GM12878 (cell line): Measurements from ENCODE around the gene XRCC4. TPM values are rescaled to one million over a fixed set of nuclear protein-coding genes. Genes with fewer than 3 reads are reported as not detected.

ENCODE experiments used
- ATAC-seq: fragments of 200-7000 bp; cut with Tn5 transposase; 3 replicates; pipeline ENCODE4 v1.9.1; 2020; ENCODE audit warnings: mild to moderate bottlenecking, moderate library complexity
- BruUV-seq: library from RNA; stranded (reverse); fragments of 400-500 nt; replicated peaks from 2 replicates; lab custom pipeline; 2021; lab: Mats Ljungman, UMichigan
- CTCF ChIA-PET: fragments of 300-600 bp; sonication (Branson Sonifier 250); formaldehyde crosslinking; extraction: SDS; loops from one replicate; lab custom pipeline; 2021; ENCODE audit warnings: inconsistent platforms; lab: Yijun Ruan, JAX
- POLR2A ChIA-PET: fragments of 350-600 bp; formaldehyde crosslinking; extraction: SDS; loops from one replicate; lab custom pipeline; 2021; ENCODE audit warnings: inconsistent platforms; lab: Charles Lee
- RAD21 ChIA-PET: fragments of 300-600 bp; sonication (Branson Sonifier 250); formaldehyde crosslinking; loops from one replicate; lab custom pipeline; 2023; ENCODE audit warnings: antibody characterized with exemption; ENCODE audit not compliant: unreplicated experiment; lab: Charles Lee
- SMC1A ChIA-PET: fragments of 300-600 bp; sonication (Branson Sonifier 250); formaldehyde crosslinking; loops from one replicate; lab custom pipeline; 2023; ENCODE audit not compliant: unreplicated experiment, uncharacterized antibody; lab: Charles Lee
- DNase-seq: peaks from one replicate; pipeline ENCODE4 v3.0.0-alpha.2; 2011; ENCODE audit warnings: low read depth, low spot score
- FAIRE-seq: peaks from 3 replicates; lab custom pipeline; 2011; peaks lifted over from hg19 to GRCh38; lab: Jason Lieb, UNC
- H2AFZ ChIP-seq: 2 replicates; pipeline ENCODE4 v1.6.0; 2011; ENCODE audit warnings: low read depth, low read length, control low read depth; ENCODE audit not compliant: control insufficient read depth
- H3K27ac ChIP-seq: 2 replicates; pipeline ENCODE4 v1.5.1; 2011; ENCODE audit warnings: control low read depth; ENCODE audit not compliant: control insufficient read depth, insufficient read depth
- H3K27me3 ChIP-seq, 2 experiments: replicated peaks in 1 of 2; 2 replicates each; pipeline versions ENCODE4 v1.6.0 to v1.6.1; 2011; ENCODE audit warnings: low read length in 1 of 2; ENCODE audit not compliant: control insufficient read depth in 2 of 2, insufficient read depth in 2 of 2
- H3K36me3 ChIP-seq, 2 experiments: 2 replicates each; pipeline ENCODE4 v1.5.1; 2011; ENCODE audit warnings: low read length in 1 of 2; ENCODE audit not compliant: control insufficient read depth in 2 of 2, insufficient read depth in 2 of 2
- H3K4me1 ChIP-seq: 2 replicates; pipeline ENCODE4 v1.6.1; 2011; ENCODE audit warnings: mild to moderate bottlenecking, low read length, moderate library complexity, mixed read lengths; ENCODE audit not compliant: control insufficient read depth, insufficient read depth
- H3K4me2 ChIP-seq: 2 replicates; pipeline ENCODE4 v1.6.0; 2011; ENCODE audit warnings: control low read depth; ENCODE audit not compliant: control insufficient read depth, insufficient read depth
- H3K4me3 ChIP-seq: fragments of 200-600 bp; sonication (generic); 2 replicates; pipeline ENCODE4 v1.5.1; 2016
- H3K79me2 ChIP-seq: 2 replicates; pipeline ENCODE4 v1.6.0; 2011; ENCODE audit warnings: low read length; ENCODE audit not compliant: control insufficient read depth, insufficient read depth
- H3K9ac ChIP-seq: 2 replicates; pipeline ENCODE4 v1.8.0; 2011; ENCODE audit warnings: low read length, control low read depth, mixed read lengths; ENCODE audit not compliant: control insufficient read depth, insufficient read depth
- H3K9me3 ChIP-seq: replicated peaks from 3 replicates; pipeline ENCODE4 v1.5.1; 2011; ENCODE audit warnings: mild to moderate bottlenecking, low read length; ENCODE audit not compliant: control insufficient read depth, insufficient read depth
- H4K20me1 ChIP-seq: 2 replicates; pipeline ENCODE4 v1.6.0; 2011; ENCODE audit not compliant: control insufficient read depth, insufficient read depth
- ASH2L ChIP-seq: fragments of 300-600, 200-600 bp; sonication (generic); IDR thresholded peaks from 2 replicates; pipeline ENCODE4 v1.6.1; 2017; ENCODE audit warnings: low read depth, mild to moderate bottlenecking, borderline replicate concordance
- BMI1 ChIP-seq: fragments of 450-650 bp; IDR thresholded peaks from 2 replicates; pipeline ENCODE4 v1.6.1; 2016; ENCODE audit warnings: mild to moderate bottlenecking, moderate library complexity, borderline replicate concordance
- CEBPB ChIP-seq, 2 experiments: fragments of 150-350 bp in 1 of 2; IDR thresholded peaks; 2 replicates each; pipeline ENCODE4 v1.6.1; 2012 to 2014; ENCODE audit warnings: low read depth in 2 of 2, low read length in 2 of 2, borderline replicate concordance in 1 of 2, inconsistent platforms in 1 of 2
- GABPA ChIP-seq: IDR thresholded peaks from 2 replicates; pipeline ENCODE4 v1.6.1; 2014; ENCODE audit warnings: antibody characterized with exemption, low read depth, mild to moderate bottlenecking, inconsistent platforms
- IRF4 ChIP-seq: IDR thresholded peaks from 2 replicates; pipeline ENCODE4 v1.6.1; 2011; ENCODE audit warnings: low read depth, low read length
- KDM1A ChIP-seq: fragments of 200-600 bp; sonication (generic); IDR thresholded peaks from 2 replicates; pipeline ENCODE4 v1.6.1; 2016; ENCODE audit warnings: borderline replicate concordance
- MTA3 ChIP-seq: IDR thresholded peaks from 2 replicates; pipeline ENCODE4 v1.6.1; 2012; ENCODE audit warnings: low read length, inconsistent platforms, borderline replicate concordance
- PAX5 ChIP-seq: IDR thresholded peaks from 2 replicates; pipeline ENCODE4 v1.6.1; 2011; ENCODE audit warnings: low read depth, low read length, borderline replicate concordance
- PML ChIP-seq: IDR thresholded peaks from 2 replicates; pipeline ENCODE4 v1.6.1; 2012; ENCODE audit warnings: low read length, inconsistent platforms
- SP1 ChIP-seq: IDR thresholded peaks from one replicate; pipeline ENCODE4 v1.6.1; 2011; ENCODE audit warnings: low read depth, low read length
- WGBS: methylation state at CpG from one replicate; pipeline ENCODE4 v1.1.6; 2016; ENCODE audit warnings: low lambda C conversion rate; ENCODE audit not compliant: insufficient replicate concordance, insufficient coverage; ENCODE audit errors: missing lambda C conversion rate; 5-methylcytosine and 5-hydroxymethylcytosine counted together
- in situ Hi-C: fragments of 300-500 bp; cut with MboI; formaldehyde crosslinking; loops from 9 replicates; pipeline ENCODE4 v1.14.3; 2018; ENCODE audit warnings: mixed read lengths
- intact Hi-C: fragments of 100-400 bp; cut with micrococcal nuclease; formaldehyde crosslinking; loops from one replicate; pipeline ENCODE4 v1.14.2; 2022; ENCODE audit not compliant: unreplicated experiment
- polyA plus RNA-seq, 11 experiments: library from polyadenylated mRNA; depleted of rRNA in 4 of 11; unstranded in 6 of 11; stranded (reverse) in 5 of 11; fragments of >200 nt; fragmentation: Nextera tagmentation in 4 of 11; fragmentation: Illumina TruSeq in 1 of 11; extraction: Ambion mirVana in 4 of 11; extraction: Trizol in 1 of 11; gene quantifications; 1 replicate in 1 of 11; 2 replicates in 10 of 11; pipeline versions ENCODE4 v1.2.1 to v1.2.3, GENCODE V29; 2011 to 2016; ENCODE audit warnings: inconsistent platforms in 2 of 11, missing spikeins in 2 of 11, low read depth in 1 of 11
- total RNA-seq, 4 experiments: library from RNA; depleted of rRNA in 3 of 4; stranded (reverse); fragments of >200 nt in 3 of 4; fragmentation: Illumina TruSeq in 1 of 4; extraction: Trizol in 1 of 4; gene quantifications; 2 replicates each; pipeline versions ENCODE4 v1.2.1 to v1.2.3, GENCODE V29; 2013 to 2021
- TF ChIP-seq, protein P1 (sequence below): IDR thresholded peaks from 2 replicates; pipeline ENCODE4 v1.6.1; 2011; ENCODE audit warnings: borderline replicate concordance, low read depth, mild to moderate bottlenecking, moderate library complexity, low read length; ENCODE audit not compliant: insufficient read depth, poor library complexity, severe bottlenecking
- TF ChIP-seq, protein P2 (sequence below): fragments of 450-650 bp; IDR thresholded peaks from 2 replicates; pipeline ENCODE4 v1.6.1; 2017; ENCODE audit warnings: antibody characterized with exemption, mild to moderate bottlenecking, moderate library complexity

Gene XRCC4
- total and polyA plus RNA-seq, 10 of the 15 experiments (the other 5 are each of a cell fraction or from before 2014, with no cell fraction given), result 12.1 to 53.6 (median 25.8) TPM

DNA sequence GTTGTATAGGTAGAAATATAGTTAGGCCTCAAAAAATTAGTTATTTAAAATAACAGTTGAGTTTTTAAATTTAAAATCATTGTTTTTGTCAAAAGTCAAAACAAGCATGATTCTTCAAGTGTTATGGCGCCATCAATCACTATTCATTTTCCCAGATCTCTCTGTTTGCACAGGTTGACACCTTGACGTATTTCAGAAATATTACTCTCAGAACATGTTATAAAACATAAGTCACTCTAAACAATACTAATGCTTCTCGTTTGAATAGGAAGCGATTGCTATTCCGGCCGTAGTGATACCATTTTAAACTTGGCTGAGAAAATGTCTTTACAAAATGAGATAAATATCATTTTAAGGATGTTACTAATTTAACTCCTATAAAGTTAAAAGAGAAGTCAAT, 268.1 kb downstream of the XRCC4 start:
- no peaks in the 10 kb centered on the region for H3K79me2 ChIP-seq
- H3K4me1 ChIP-seq, result no peaks in the 10 kb centered on the region
- no peak overlapping the region for H3K4me2 ChIP-seq
- no TSS peak for BruUV-seq
- TF ChIP-seq GABPA, result no peak
- TF ChIP-seq, protein P1, sequence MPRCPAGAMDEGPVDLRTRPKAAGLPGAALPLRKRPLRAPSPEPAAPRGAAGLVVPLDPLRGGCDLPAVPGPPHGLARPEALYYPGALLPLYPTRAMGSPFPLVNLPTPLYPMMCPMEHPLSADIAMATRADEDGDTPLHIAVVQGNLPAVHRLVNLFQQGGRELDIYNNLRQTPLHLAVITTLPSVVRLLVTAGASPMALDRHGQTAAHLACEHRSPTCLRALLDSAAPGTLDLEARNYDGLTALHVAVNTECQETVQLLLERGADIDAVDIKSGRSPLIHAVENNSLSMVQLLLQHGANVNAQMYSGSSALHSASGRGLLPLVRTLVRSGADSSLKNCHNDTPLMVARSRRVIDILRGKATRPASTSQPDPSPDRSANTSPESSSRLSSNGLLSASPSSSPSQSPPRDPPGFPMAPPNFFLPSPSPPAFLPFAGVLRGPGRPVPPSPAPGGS, result no peak
- TF ChIP-seq, protein P2, sequence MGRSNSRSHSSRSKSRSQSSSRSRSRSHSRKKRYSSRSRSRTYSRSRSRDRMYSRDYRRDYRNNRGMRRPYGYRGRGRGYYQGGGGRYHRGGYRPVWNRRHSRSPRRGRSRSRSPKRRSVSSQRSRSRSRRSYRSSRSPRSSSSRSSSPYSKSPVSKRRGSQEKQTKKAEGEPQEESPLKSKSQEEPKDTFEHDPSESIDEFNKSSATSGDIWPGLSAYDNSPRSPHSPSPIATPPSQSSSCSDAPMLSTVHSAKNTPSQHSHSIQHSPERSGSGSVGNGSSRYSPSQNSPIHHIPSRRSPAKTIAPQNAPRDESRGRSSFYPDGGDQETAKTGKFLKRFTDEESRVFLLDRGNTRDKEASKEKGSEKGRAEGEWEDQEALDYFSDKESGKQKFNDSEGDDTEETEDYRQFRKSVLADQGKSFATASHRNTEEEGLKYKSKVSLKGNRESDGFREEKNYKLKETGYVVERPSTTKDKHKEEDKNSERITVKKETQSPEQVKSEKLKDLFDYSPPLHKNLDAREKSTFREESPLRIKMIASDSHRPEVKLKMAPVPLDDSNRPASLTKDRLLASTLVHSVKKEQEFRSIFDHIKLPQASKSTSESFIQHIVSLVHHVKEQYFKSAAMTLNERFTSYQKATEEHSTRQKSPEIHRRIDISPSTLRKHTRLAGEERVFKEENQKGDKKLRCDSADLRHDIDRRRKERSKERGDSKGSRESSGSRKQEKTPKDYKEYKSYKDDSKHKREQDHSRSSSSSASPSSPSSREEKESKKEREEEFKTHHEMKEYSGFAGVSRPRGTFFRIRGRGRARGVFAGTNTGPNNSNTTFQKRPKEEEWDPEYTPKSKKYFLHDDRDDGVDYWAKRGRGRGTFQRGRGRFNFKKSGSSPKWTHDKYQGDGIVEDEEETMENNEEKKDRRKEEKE, result no peak
- no peak for TF ChIP-seq ASH2L
- no peak for TF ChIP-seq SP1
- TF ChIP-seq BMI1, result no peak
- TF ChIP-seq PML, result no peak
- TF ChIP-seq PAX5, result no peak
- TF ChIP-seq KDM1A, result no peak
- no peak for TF ChIP-seq CEBPB (IDR thresholded peaks at IDR 0.05; ENCODE audit: borderline replicate concordance in 1 of 2, low read depth in 2 of 2, low read length in 2 of 2)
- no peak for TF ChIP-seq MTA3
- no peak for TF ChIP-seq IRF4
- H4K20me1 ChIP-seq, result no peaks in the 10 kb centered on the region
- H3K36me3 ChIP-seq, result no peaks in the 10 kb centered on the region
- in situ Hi-C loops (no loop called here), intact Hi-C loops (no loop called here)
- no peak overlapping the region for H3K27ac ChIP-seq
- ATAC-seq (no peak), DNase-seq (no peak), FAIRE-seq (no peak)
- ChIA-PET POLR2A (no interaction called here), RAD21 (no interaction called here), CTCF (interaction anchor here (0.7 kb wide), 1 partner anchor 9 kb away, joined by 3 read pairs; no protein-coding TSS in a partner anchor), SMC1A (interaction anchor here (1.1 to 1.9 kb wide), 2 partner anchors 12 to 59 kb away, joined by 3 to 5 read pairs; no protein-coding TSS in a partner anchor)
- H3K27me3 ChIP-seq, result no peaks in the 10 kb centered on the region
- no peak overlapping the region for H2AFZ ChIP-seq
- WGBS, result 96% methylated on average over 6 of the region's 6 CpGs
- H3K9ac ChIP-seq, result no peak overlapping the region
- H3K9me3 ChIP-seq, result peaks cover 6% of the 10 kb centered on the region
- no peak overlapping the region for H3K4me3 ChIP-seq
